GM21786 (cell line): ENCODE data around the gene HPS5.

Experiments used
- ATAC-seq: cut with Tn5 transposase; IDR thresholded peaks from one replicate; pipeline ENCODE4 v1.9.1; 2021; ENCODE audit not compliant: unreplicated experiment

The HPS5 gene

GRCh38 chr11:18239655-18240054, 82.3 kb downstream of the HPS5 start:
- ATAC-seq: no peak

- ATAC-seq: no peak
Observed at GRCh38 chr11:18236664-18237356, 85.1 kb downstream of the HPS5 start, which contains the start of gene SAA4. Gene SAA4 (minus strand): TSS chr11:18236802. CDS start chr11:18235926, 876 bp downstream.

- no peak for ATAC-seq
Observed at GRCh38 chr11:18235394-18236334, 86.3 kb downstream of the HPS5 start.

- ATAC-seq: no peak
Observed at GRCh38 chr11:18233912-18234311, 88.0 kb downstream of the HPS5 start.

- ATAC-seq: no peak
Observed at GRCh38 chr11:18230859-18231258, 91.1 kb downstream of the HPS5 start.

- peak; percentile 97 for ATAC-seq
Observed at GRCh38 chr11:18229501-18229900, 92.4 kb downstream of the HPS5 start.
